Subcutaneous adipose tissue (tissue), 4 donors: ENCODE data around the gene CSNK1D. TPM values are rescaled to one million over a fixed set of nuclear protein-coding genes. Genes with fewer than 3 reads are reported as not detected.

Experiments used
- CTCF ChIP-seq: fragments of 450-650 bp; IDR thresholded peaks from one replicate; pipeline ENCODE4 v1.5.1; 2016; ENCODE audit warnings: low read depth, mild to moderate bottlenecking, control low read depth, antibody characterized with exemption, moderate library complexity
- total RNA-seq, 4 donors: library from RNA; depleted of rRNA; stranded (reverse); fragments of >200 nt; gene quantifications; one replicate each; pipeline ENCODE4 v1.1.0, GENCODE V29; 2016

Gene CSNK1D
- total RNA-seq, 4 donors from 2014 or later, result 55.1 to 139 (median 64.5) TPM

GRCh38 chr17:82203920-82204319, 69.6 kb downstream of the CSNK1D start:
- TF ChIP-seq CTCF, result no peak

GRCh38 chr17:82202981-82203380, 70.5 kb downstream of the CSNK1D start:
- no peak for TF ChIP-seq CTCF

GRCh38 chr17:82201498-82201910, 72.0 kb downstream of the CSNK1D start:
- no peak for TF ChIP-seq CTCF

GRCh38 chr17:82200743-82201497, 72.6 kb downstream of the CSNK1D start:
- no peak for TF ChIP-seq CTCF

- no peak for TF ChIP-seq CTCF
Observed at GRCh38 chr17:82200135-82200534, 73.4 kb downstream of the CSNK1D start.

- TF ChIP-seq CTCF, result no peak
Observed at GRCh38 chr17:82199496-82199895, 74.0 kb downstream of the CSNK1D start.

- no peak for TF ChIP-seq CTCF
Observed at GRCh38 chr17:82198092-82198491, 75.4 kb downstream of the CSNK1D start.
